ENCODE data around the gene MAMDC2.
"Not testable (repeated sequence)": the region's sequence is repeated elsewhere in the genome, so short reads cannot be mapped to it uniquely, and the experiment has no call there.

MAMDC2 gene

DNA sequence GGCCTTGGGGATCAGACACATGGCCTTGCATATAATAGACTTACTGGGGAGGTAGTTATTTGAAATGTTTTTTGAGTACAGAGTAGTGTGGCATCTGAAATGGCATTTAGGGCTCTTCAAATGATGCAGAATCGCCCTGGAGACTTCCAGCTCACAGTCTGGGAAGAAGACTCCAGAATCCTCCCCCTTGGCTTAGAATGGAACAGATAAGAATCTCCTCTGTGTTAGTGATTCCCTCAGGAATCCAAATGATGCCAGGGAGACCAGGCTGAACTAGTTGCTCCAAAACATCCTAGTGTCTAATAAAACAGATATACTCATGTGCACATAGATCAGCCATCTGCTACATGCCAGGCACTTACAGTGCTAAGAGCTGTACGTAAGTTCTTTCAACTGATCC is 176.6 kb downstream of the MAMDC2 start:
- DNase-seq, result no peak

DNA sequence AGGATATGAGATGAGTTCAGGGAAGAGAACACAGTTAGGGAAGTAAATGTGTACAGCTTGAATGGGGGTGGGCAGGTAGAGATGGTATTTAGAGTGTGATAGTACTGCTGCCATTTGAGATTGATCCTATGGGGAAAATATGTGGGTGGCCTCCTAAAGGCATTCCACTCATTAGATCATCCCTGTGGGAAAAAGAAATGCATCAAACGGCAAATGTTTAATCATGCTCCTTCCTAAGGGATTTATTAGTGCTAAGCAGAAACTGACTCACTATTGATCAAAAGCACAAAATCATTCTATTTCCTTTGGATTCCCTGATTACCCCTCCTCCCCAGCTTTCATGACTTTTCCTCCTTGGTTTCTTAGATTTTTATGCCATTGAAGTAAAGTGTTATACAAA is 178.7 kb downstream of the MAMDC2 start:
- no peak for DNase-seq

DNA sequence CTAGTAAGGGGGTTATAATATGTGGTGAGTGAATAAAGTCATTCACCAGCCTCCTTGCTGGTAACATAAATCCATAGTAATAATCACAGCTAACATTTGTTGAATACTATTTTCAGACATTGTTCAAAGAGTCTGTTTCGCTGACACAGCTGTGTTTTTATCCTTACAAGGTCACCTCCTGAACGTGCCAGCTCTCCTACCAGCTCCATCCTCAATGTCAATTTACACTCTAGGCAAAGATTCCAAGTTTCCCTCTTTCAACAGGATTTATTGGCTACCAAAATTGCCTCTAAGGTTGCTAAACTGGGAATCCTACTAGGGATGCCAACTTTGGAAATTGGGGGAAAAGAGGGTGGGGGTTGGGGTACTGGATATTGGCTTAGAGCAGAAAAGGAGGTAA is 184.5 kb downstream of the MAMDC2 start:
- DNase-seq, result no peak

DNA sequence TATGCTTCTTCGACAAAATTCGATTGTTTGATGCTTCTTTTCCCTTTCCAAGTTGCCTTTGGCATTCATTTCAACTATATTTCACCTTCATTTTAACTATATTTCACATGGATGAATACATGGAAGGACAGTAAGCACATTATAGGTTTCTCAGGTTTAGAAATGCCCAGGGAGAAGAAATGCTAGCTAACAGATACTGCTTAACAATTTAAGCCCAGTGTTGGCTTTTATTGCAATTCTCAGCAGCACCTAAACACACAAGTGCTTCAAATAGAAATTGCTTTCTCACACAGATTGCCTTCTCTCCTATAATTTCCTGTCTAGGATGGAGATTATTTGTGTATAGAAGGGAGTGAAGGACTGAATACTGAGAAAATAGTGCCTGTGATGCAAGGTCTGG is 185.0 kb downstream of the MAMDC2 start:
- no peak for DNase-seq

DNA sequence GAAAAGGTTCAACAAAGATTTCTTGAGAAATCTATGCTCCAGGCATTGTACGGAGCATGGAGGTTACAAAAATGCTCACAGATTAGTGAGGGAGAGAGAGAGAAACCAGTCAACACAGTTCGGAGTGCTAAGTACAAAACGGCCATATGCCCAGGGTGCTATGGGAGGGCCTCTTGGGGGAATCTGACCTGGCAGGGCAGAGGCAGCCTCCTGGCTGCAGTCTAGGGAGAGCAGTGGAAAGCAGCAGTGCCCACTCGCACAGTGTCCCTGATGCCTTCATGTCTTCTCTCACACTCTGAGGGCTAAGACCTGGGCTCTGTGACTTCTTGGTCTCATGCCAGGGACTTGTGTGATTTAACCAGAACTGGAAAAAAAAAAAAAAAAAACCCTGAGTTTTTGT is 185.4 kb downstream of the MAMDC2 start:
- DNase-seq, result no peak

DNA sequence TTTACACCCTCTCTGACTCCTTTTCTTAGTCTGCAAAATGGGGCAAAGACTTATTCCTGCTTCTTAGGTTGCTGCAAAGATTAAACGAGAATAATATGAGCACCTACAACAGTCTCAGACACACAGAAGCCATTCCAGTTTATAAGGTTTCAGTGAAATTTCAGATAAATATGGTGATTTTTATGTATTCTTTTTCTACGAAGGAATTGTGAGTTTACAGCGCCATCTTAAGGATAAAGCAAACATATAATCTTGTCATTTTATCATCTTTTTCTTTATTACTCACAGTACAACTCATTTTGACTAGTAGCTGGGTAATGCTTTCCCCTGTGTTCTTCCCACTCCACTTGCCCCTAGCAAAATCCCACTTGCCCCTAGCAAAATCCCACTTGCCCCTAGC is 185.9 kb downstream of the MAMDC2 start:
- DNase-seq, result no peak

DNA sequence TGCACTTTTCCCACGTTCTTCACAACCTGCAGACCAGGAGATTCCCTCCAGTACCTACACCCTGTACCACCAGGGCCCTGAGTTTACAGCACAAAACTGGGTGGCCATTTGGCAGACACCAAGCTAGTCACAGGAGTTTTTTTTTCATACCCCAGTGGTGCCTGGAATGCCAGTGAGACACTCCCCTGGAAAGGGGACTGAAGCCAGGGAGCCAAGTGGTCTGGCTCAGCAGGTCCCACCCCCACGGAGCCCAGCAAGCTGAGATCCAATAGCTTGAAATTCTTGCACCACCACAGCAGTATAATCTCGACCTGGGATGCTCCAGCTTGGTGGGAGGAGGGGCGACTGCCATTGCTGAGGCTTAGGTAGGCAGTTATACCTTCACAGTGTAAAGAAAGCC is 188.8 kb downstream of the MAMDC2 start:
- no peak for DNase-seq

DNA sequence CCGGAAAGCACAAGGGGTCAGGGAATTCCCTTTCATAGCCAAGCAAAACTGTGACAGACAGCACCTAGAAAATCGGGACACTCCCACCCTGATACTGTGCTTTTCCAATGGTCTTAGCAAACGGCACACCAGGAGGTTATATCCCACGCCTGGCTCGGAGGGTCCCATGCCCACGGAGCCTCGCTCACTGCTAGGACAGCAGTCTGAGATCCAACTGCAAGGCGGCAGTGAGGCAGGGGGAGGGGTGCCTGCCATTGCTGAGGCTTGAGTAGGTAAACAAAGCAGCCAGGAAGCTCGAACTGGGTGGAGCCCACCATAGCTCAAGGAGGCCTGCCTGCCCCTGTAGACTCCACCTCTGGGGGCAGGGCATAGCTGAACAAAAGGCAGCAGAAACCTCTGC is 190.6 kb downstream of the MAMDC2 start:
- not testable (repeated sequence) for DNase-seq

DNA sequence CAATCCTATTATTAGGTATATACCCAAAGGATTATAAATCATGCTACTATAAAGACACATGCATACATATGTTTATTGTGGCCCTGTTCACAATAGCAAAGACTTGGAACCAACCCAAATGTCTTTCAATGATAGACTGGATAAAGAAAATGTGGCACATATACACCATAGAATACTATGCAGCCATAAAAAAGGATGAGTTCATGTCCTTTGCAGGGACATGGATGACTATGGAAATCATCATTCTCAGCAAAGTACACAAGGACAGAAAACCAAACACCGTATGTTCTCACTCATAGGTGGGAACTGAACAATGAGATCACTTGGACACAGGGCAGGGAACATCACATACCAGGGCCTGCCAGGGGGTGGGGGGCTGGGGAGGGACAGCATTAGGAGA is 202.3 kb downstream of the MAMDC2 start:
- not testable (repeated sequence) for DNase-seq

DNA sequence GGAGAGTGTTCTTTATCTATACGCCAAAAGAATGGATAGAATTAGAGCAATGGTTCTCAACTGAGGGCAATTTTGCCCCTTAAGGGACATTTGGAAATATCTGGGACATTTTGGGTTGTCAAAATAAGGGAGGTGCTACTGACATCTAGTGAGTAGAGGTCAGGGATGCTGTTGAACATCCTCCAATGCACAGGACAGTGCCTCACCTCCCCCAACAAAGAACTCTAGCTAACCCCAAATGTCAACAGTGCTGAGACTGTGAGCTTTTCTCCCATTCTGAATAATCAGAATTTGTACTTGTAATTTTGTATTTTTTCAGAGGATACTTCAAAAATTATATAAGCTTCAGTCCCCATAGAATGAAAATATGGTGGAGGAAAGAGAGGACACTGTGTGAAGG is 206.6 kb downstream of the MAMDC2 start:
- DNase-seq, result no peak

DNA sequence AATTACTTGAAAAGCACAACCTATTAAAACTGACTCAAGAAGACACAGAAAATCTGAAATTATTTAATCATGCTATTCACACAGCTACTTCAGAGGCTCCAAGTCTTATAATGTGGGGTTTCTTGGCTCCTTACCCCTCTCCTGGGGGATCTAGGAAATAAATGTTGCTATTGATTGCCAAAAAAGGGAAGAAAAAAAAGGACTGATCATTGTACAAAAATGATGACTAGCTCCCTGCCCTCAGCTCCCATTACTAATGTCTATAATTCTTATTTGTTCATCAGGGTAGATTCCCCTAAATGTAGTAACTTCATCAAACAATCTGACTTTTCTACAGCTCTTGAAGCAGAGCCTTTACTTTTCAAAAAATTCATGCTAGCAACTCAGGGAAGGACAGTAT is 211.8 kb downstream of the MAMDC2 start:
- no peak for DNase-seq

DNA sequence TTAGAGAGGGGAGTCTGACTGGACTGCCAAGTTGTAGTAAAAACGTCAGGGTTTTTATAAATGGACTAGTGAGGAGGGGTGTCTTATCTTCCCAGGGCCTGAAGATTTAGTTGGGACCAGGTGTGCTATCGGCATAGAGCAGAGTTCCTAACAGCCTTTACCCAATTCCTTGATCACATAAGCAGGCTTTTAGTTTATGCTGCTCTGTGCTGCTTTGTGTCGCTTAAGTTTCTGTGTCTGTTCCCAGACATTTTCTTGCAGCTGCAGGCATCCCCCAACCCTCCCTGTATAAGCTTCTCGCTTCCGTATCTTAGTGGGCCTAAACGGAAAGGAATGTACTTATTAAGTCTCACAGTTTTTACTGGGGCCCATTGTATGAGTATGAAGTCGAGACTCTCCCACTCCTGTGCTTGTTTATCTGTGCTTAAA is 212.5 kb downstream of the MAMDC2 start:
- DNase-seq, result no peak

DNA sequence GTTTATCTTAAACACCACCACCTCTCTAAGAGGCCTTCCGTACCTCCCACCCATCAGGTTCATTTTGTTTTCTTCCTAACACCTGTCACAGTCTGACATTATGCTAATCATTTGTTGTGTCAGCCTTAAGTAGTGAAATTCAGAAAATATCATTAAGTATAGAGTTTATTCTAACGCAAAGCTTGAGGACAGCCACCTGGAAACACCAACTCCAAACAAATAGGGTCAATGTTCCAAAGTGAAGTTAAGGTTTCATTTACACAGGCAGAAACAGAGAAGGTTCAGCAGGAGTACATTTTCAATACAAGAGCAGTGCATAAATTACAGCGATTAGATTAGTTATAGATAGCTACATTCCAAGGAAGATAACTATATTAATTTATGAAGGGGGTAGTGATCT is 213.9 kb downstream of the MAMDC2 start:
- no peak for DNase-seq

DNA sequence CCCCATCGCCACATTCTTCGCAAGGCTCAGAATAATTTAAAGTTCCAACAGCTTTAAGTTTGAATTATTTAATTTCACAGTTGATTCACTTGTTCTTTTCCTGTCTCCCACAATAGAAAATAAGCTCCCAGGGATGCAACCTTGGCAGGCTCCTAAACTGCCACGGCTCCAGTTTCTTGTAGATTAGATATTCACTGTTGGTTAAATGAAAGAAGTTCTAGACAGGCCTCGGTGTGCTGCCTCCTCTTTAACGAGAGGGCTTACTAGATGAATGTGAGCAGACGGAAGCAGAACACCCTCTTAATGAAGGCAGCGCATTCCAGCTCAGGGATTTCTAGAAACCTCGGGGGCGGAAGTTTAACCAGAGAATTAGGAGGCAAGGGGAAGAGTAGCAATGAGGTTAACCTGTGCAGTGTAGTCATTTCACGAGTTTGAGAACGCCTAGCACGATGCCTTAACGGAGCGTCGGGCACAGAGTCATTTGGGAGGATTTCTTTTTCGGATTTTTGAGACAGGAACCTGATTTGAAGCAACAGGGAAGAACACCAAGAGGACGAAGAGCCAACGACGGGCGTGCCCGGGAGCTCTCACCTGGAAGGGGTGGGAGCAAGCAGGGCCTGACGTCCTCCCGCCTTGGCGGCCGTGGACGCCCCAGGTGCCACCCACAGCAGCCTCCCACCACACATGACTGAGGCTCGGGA is 214.5 kb downstream of the MAMDC2 start:
- DNase-seq, result peak; percentile 66

DNA sequence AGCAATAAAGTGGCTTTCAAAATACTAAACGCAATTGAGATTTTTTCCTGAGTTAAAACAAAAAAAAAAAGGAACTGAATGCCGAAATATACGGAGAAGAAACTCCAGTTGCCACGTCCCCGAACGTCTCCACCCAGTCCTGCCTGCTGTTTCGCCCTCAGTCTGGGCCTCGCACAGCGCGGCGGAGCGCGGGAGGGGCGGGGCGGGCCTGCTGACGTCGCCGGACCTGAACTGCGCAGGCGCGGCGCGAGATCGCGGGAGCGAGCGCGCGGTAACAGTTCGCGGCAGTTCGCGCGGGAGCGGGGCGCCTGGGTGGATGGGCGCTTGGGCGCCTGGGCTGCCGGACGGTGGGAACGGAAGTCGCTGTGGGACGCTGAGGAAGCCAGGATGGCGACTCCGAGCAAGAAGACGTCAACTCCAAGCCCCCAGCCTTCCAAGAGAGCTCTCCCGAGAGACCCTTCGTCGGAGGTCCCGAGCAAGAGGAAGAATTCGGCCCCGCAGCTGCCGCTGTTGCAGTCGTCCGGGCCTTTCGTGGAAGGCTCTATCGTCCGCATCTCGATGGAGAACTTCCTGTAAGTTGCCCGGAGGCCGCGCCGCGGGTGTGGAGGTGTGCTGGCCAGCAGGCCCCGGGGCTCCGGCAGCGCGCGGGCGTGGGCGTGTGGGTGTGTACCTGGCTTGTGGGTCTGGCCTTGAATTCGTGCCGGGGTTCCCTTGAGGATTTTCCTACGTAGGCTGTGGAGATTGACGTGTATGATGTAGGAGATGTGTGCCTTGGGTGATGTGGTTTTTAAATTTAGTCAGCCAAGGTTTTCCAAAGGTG is 215.3 kb downstream of the MAMDC2 start, which contains the start of gene SMC5:
TSS of gene SMC5 (plus strand) at position 287 of the 820 bp plus-strand sequence. CDS start at position 388, 101 bp downstream.
- DNase-seq, result peak; percentile 69

DNA sequence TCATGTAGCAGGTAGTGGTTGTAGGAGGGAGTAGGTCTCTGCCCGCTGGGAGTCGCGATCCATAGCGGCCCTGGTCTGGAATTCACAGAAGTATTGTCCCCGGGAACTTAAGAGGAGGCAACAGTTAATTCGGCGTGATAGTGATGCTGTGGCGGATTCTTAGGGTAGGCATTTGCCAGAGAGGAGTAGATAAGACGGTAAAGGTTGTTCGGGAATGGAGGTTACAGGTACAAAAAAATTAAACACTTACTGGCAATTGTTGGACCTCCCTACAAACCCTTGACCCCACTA is 215.8 kb downstream of the MAMDC2 start:
- DNase-seq, result no peak

DNA sequence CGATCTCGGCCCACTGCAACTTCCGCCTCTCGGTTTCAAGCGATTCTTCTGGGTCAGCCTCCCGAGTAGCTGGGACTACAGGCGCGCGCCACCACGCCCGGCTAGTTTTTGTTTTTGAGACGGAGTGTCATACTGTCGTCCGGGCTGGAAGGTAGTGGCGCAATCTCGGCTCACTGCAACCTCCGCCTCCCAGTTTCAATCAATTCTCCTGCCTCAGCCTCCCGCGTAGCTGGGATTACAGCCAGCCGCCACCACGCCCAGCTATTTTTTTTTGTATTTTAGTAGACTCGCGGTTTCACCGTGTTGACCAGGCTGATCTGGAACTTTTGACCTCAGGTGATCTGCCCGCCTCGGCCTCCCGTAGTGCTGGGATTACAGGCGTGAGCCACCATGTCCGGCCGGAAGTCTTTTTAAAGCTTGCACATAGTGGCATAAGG is 216.4 kb downstream of the MAMDC2 start:
- no peak for DNase-seq

DNA sequence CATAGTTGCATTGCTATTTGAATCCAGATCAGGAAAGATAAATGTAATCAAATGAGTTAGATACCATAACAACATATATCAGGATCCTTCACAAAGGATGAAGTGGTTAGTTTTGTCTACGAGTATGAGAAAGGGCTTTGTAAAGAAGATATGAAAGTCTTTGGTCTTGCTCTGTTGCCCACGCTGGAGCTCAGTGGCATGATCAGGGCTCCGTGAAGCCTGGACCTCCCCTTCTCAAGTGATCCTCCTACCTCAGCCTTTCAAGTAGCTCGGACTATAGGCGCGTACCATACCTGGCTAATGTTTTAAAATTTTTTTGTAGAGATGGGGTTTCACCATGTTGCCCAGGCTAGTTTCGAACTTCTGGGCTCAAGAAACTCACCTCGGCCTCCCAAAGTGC is 217.0 kb downstream of the MAMDC2 start:
- no peak for DNase-seq

DNA sequence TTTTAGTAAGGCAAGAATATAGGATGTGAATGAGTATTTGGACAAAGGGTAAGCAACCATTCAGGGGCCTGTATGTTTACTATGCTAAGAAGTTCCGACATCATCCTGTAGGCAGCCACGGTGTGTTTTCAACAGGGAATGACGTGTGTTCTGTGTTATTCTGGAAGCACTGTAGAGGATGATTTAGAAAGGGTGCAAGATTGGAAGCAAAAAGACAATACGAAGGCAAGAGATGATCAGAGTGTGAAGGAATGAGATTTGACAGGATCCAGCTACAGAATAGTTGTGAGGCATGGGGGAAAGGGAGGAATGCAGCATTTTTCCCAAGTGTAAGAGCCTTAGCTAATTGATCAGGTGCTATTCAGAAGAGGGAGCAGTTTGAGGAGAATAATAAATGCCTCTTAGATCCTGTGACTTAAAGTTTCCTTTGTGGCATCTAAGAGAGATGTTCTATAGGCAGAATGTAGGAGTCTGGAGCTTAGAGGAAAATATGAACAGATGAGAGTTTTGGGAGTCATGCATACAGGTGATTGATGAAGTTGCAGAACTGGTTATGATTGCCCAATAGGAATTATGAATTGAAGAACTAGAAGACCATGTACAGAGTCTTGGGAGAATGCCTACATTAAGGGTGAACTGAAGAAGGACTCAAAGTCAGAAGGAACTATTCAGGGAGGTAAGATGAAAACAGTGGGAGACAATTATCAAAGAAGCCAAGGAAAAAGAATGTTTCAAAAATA is 217.7 kb downstream of the MAMDC2 start:
- no peak for DNase-seq

DNA sequence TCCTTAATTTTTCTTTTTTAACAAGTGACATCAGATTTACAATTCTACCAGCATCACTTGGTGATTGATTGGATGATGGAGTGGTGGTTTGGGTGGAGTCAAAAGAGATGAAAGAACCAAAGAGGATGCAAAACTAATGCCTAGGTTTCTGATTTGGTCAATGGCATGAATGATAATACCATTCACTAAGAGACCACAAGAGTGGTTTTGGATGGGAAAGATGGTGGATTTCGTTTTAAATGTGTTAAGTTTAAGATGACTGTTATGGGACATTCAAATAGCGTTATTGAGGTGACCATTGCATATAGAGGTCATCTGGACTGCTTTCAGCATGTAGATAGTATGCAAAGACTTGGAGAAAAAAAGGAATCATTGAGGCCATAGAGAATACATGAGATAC is 218.7 kb downstream of the MAMDC2 start:
- no peak for DNase-seq

DNA sequence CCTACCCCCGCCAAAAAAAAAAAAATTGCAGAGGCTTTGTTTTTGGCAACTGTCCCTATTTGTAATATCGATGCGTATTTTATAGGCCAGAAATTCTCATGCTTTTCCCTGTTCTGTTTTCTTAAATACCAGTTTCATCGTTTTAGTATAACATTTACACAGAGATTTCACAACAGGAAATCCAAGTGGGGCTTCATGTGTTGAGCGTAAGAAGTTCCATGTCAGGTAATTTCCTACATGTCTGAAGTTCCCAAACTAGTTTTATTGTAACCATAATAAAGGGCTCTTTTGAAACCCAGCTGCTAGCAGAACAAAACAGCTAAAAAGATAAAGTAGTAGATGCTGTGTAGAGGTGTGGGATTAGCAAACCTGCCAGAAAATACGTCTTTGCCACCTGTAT is 219.3 kb downstream of the MAMDC2 start:
- DNase-seq, result no peak

DNA sequence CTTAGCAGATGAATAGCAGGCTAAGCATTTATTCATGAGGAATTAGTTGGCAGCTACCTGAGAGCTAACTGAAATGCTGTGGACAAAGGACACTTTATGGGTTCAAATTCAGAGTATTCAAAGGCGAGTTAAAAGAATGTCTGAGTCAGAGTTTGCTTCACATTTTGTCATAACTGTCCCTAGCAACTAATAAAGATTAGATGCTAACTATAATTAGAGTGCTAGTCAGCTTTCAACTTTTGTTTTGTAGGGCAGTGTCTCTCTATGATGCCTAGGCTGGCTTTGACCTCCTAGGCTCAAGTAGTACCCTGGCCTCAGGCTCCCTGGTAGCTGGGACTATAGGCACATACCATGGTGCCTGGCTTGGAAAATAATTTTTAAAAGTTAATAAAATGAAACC is 219.8 kb downstream of the MAMDC2 start:
- no peak for DNase-seq
